ENCODE results near the gene RASSF10. TPM values are rescaled to one million over a fixed set of nuclear protein-coding genes. Genes with fewer than 3 reads are reported as not detected.

The RASSF10 gene
- total RNA-seq, 1 donor, result under 0.01 TPM

DNA sequence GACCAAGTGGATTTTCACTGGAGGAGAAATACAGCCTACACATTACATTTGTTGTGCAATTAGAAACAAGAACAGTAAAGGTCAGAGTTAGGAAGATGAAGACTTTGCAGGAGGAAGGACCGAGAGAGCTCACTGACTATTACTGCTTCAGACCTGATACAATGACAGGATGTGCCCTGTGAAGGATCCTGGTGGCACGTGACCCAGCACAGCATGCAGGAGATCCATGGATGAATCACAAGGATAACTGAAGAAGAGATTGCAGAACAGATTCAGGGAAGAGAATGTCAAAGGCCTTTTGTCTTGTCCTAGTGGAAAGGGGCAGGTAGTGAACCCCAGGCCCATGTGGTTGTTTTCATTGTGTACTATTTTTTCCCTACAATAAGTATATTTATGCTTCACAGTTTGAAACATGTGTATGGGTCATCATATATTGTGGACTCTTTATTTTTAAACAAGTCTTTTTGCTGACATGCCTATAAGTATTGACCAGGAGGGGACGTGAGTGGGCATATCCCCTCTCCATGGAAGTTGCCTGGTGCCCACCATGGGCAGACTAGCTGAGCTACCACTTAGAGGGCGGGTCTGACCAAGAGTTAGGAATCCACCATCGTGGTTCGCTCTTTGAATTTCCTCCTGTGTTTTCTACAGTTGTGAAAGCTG lies 44.3 kb downstream of the RASSF10 start:
- no peak for DNase-seq (ENCODE audit: low read depth in 2 of 3, low spot score in 2 of 3)

DNA sequence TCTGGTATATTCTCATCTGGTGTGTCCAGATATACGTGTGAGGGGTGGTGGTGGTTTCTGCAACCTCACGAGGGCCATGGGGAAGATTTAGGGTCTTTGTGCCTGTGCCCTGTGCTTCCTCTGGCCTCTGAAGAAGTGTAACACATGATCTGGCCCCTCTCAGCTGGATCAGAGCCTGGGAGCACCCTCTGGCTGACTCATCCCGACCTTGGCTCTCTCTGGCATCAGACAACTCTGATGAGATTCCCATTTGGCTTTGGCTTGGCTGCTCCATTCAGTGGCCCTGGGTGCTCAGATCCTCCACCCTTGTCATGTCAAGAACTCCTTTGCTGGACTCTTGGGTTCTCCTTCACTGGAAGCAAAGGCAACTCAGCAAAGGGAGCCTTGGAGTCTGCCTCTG lies 45.2 kb downstream of the RASSF10 start:
- no peak for DNase-seq (ENCODE audit: low read depth in 2 of 3, low spot score in 2 of 3)

- peak in 1 of 3 donors; percentile 14 for DNase-seq (ENCODE audit: low read depth in 2 of 3, low spot score in 2 of 3)
Measured at GRCh38 chr11:13055200-13055599, 46.1 kb downstream of the RASSF10 start.

GRCh38 chr11:13061294-13061990 lies 52.3 kb downstream of the RASSF10 start:
- no peak for DNase-seq (ENCODE audit: low read depth in 2 of 3, low spot score in 2 of 3)
